Skin of body (tissue), 2 donors: ENCODE data around the gene PDZD8. TPM values are rescaled to one million over a fixed set of nuclear protein-coding genes. Genes with fewer than 3 reads are reported as not detected.

Experiments used
- DNase-seq: peaks from one replicate; lab custom pipeline; 2025; lab: John Stamatoyannopoulos, UW
- total RNA-seq: library from RNA; depleted of rRNA; stranded (reverse); fragments of >200 nt; gene quantifications from one replicate; pipeline ENCODE4 v1.2.3, GENCODE V29; 2014

The PDZD8 gene
- total RNA-seq, 1 donor from 2014 or later = 20.9 TPM

DNA sequence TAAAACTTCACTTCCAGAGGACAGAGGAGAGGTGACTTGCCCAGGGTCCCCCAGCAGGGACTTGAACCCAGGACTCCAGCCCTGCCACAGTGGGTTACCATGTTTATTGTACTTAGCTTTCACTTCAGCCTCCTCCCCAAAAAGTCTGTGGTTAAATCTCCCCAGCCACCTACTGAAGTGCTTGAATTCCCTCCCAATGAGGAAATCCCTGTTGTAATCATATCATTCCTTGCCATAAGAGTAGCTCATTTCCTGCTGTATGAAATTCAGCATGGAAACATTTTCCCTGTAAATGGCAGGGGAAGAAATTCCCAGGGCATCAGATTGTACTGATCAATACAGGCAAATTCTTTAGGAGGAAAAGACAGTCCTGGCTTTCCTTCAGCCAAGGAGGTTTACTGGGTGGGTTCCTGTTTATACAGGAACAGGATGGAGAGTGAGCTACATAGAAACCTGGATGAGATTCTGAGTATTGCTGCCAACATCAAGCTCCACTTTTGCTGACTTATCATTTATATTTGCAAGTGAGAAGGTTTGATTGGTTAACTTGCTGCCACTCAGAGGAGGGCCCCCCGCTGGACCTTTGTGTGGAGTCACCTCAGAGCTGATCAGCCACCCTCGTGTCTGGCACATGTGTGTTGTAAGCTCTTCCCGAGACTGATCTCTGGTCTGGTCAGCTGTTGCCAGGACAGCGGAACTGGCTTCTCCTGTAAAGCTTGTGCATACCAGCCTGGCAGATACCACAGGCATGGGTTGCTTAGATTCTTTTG is 16.4 kb upstream of the PDZD8 start:
- DNase-seq = peak; percentile 59

GRCh38 chr10:117390420-117390819 is 15.2 kb upstream of the PDZD8 start:
- DNase-seq = no peak

GRCh38 chr10:117386805-117387204 is 11.6 kb upstream of the PDZD8 start:
- DNase-seq = no peak

DNA sequence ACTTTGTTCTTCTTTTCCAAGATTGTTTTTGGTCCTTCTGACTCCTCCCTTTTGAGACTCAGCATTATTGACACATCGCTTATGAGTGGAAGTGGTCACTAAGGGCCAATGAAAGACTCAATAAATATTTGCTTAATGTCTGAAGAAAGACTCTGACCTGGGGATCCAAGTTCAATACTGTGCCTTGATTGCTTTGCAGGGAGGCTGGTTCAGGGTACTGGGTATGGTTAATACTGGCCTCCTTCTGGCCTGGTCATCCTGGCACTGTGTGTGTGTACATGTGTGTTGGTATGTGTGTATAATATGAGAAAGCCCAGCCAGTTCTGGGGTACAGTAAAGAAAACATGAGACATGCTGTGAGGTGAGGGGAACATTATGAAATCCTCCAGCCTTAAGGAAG is 7.6 kb upstream of the PDZD8 start:
- no peak for DNase-seq

DNA sequence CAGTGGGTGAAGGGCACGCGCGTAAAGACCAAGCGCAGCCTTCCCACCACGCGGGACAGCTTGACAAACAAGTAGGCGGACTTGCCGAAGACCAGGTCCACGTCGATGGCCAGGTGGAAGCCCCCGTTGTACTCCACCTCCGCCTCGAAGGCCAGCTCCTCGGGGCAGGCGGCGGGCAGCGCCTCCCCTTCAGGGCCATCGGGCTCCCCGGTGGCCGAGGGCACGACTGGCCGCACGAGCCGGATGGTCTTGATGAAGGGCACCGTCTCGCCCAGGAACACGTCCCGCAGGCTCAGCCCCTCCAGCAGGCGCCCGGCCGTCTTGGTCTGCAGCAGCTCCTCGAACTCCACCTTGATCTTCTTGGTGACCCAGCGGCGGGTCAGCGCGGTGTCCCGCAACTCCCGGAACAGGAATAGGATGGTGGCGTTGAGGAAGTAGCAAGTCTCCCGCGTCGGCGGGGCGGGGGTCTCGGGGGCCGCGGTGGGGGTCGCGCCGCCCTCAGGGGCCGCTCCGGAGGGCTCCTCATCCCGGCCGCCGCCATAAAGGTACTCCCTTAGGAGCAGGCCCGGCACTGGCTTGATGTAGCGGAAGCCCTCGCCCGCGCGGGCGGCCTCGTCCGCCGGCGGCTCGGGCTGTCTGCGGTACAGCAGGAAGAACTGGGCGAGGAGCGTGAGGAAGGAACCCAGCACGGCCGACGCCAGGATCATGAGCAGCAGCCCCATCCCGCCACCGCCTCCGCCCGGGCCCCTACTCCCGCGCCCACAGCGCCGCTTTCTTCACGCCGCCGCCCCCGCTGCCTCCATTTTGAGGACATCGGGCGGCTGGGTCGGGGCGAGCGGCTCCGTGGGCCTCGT is 507 bp downstream of the PDZD8 start:
- DNase-seq = peak; percentile 33

GRCh38 chr10:117373823-117374505 is 1.3 kb downstream of the PDZD8 start:
- DNase-seq = no peak

GRCh38 chr10:117370205-117370604 is 5.0 kb downstream of the PDZD8 start:
- DNase-seq = no peak

DNA sequence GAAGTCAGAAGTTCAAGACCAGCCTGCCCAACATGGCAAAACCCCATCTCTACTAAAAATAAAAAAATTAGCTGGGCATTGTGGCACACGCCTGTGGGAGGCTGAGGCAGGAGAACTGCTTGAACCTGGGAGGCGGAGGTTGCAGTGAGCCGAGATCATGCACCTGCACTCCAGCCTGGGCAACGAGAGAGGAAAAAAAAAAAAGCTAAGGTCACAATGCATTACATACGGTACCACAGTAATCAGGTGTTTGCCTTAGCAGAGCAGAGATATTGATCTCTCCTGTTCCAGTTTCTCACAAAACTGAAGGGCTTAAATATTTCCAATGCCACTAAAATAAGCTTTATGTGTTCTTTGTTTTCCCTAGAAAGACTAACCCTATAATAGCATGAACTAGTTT is 7.5 kb downstream of the PDZD8 start:
- no peak for DNase-seq

GRCh38 chr10:117366741-117367140 is 8.5 kb downstream of the PDZD8 start:
- no peak for DNase-seq

DNA sequence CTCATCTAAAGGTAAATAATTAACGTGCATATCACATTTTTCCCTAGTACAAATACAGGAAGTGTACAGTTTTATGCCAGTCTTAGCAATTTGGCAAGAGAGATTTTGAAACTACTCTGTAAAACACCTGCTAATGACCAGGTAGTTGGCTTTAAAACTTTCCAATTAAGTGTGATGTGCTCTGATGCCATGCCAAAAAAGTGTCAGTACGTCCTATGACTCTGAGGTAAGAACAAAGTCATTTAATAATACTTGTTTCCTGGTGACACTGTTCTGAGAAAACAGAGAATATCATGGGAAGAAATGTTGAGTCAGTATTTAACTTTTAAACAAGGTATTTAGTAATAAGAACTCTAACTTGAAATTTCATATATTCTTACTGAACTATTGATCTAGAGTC is 9.6 kb downstream of the PDZD8 start:
- DNase-seq = no peak

GRCh38 chr10:117364110-117364960 is 10.9 kb downstream of the PDZD8 start:
- no peak for DNase-seq

DNA sequence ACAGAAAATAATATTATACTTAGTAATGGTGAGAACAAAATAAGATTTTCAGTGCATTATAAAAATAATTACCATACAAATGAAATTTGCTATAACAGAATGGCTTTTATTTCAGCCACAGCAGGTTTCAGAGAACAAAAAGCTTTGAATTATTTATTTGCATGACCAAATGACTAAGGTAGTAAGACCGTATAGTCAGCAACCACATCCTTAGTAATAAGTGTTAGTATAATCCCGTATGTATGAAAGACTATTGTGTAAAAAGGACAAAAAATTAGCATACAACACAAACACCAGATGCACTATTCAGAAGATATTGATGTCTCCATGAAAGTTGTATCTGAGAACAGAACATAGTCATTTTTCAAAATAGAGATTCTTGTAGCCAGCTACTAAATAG is 12.2 kb downstream of the PDZD8 start:
- no peak for DNase-seq

DNA sequence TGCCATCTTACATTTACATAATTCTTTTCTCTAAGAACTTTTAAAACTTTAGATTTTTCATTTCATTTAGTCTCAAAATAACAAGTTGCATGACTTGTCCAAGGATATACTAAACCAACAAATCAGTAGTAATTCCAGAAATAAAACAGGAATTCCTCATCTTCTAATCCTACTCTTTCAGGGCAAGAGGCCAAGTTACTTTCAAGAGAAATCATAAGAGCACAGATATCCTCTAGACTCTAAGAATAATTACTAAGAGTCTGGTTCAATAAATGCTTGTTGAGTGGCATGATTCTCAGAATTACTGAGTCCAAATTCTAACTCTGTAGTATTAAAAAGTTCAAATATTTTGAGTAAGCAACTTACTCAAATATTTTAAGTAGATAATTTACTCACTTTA is 12.9 kb downstream of the PDZD8 start:
- DNase-seq = no peak

DNA sequence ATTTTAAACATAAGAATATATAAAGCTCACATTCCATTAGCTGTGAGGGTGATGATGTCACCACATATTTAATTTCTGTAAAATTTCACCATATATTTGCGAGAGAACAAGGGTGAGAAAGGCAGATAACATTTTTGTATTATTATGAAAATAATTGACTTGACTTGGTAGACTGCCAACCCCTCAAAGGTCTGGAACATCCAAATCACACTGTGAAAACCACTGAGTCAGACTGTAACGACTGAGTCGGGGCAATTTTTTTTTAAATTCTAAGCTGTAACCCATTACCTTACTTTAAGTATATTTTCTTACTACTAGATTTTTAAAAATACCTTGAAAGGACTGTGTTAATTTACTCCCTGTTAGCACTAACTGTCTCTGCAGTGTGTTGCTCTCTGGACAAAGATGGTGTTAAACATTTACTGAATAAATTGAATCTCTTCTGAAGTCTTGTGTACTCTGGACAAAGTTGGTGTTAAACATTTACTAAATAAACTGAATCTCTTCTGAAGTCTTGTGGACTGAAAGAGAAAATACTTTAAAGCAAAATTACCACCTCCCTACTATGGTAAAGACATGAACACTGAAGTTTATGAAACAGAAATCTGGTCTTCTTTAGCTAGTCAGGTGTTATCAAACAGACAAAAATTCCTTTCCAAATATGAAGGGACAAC is 14.1 kb downstream of the PDZD8 start:
- DNase-seq = no peak

- no peak for DNase-seq
These were observed 15.2 kb downstream of the PDZD8 start for GRCh38 chr10:117360016-117360415.

- no peak for DNase-seq
These were observed 20.2 kb downstream of the PDZD8 start for GRCh38 chr10:117355072-117355471.

GRCh38 chr10:117353684-117354083 is 21.6 kb downstream of the PDZD8 start:
- DNase-seq = no peak

DNA sequence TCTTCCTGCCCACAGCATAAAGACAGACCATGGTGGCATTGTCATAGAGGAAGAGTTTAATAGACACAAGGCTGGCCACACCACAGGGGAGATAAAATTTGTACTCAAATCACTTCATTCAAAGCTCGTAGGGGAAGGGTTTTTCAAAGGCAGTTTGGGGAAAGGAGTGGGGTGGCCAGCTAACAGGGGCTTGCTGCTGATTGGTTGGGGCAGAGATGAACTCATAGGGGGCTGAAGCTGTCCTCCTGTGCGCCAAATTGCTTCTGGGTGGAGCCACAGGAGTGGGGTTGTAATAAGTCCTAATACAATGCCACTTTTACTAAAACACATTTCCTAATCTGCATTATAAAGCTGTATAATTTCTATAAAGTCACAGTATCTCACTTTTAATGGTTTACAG is 22.5 kb downstream of the PDZD8 start:
- no peak for DNase-seq

GRCh38 chr10:117351996-117352395 is 23.2 kb downstream of the PDZD8 start:
- no peak for DNase-seq

DNA sequence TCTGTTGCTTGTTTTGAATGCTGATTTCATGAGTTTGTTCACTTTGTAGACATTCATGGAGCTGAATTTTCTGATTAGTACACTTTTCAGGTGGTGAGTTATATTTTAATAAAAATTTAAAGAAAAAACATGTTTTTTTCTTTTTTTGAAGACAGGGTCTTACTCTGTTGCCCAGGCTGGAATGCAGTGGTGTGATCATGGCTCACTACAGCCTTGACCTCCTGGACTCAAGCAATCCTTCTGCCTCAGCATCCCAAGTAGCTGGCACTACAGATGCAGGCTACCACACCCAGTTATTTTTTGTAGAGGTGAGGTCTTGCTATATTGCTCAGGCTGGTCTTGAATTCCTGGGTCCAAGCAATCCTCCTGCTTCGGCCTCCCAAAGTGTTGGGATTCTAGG is 23.7 kb downstream of the PDZD8 start:
- DNase-seq = no peak

GRCh38 chr10:117350909-117351308 is 24.3 kb downstream of the PDZD8 start:
- DNase-seq = no peak
